ENCODE data around the gene ADAT3.

Gene ADAT3

DNA sequence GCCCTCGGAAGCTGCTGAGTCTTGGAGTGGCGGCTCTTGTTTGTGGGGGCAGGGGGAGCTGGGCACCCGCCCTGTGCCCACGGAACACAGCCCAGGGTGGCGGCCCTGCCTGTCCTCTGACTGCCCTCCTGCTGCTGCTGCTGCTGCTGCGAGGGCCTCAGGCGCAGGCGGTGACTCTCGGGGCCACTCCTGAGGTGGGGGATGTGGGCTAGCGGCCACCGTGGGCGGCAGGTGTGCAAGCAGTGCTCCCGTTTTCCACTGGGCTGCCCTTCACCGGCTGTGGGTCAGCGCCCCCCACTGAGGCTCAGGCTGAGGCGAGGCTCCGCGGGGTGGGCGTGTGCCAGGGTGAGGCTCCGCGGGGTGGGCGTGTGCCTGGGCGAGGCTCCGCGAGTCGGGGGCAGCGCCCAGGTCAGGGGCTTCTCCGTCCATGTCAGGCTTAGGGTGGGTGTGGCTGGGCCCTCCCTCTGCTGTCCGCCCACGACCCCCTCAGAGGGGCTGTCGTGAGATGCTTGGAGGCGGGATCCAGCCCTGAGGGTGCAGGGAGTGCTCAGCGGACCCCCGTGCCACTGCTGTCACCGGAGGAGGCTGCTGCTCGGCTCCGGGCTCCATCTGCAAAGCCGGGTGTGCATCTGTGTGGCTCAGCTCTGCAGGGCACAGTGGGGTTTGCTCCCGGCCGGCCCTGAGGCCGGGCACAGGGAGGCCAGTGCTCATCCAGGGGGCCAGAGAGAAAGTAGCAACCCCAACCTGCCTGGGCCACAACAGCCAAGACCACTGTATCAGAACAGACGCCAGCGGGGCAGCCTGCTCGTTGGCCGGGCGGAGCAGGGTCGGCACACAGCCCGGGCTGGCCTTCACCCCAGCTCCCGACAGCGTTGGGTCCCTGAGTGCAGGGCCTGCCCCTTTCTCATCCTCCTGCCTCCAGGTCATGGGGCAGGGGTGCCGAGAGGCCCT lies 50.2 kb downstream of the ADAT3 start:
- DNase-seq (ENCODE audit: low read depth in 2 of 3, low spot score in 2 of 3), result no peak

DNA sequence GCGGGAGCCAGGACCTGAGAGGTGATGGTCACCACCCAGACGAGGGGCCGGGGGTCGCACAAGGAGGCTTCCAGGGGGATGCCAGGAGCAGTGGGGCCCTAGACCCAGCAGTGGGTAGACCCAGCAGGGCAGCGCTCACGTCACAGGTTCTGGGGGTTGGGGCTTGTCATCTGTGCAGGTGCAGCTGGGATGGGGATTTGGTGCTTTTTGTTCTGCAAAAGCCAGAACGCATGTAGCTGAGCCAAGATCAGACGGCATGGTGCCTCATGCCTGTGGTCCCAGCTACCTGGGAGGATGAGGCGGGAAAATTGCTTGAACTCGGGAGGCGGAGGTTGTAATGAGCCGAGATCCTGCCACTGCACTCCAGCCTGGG lies 50.9 kb downstream of the ADAT3 start:
- no peak for DNase-seq (ENCODE audit: low read depth in 2 of 3, low spot score in 2 of 3)

DNA sequence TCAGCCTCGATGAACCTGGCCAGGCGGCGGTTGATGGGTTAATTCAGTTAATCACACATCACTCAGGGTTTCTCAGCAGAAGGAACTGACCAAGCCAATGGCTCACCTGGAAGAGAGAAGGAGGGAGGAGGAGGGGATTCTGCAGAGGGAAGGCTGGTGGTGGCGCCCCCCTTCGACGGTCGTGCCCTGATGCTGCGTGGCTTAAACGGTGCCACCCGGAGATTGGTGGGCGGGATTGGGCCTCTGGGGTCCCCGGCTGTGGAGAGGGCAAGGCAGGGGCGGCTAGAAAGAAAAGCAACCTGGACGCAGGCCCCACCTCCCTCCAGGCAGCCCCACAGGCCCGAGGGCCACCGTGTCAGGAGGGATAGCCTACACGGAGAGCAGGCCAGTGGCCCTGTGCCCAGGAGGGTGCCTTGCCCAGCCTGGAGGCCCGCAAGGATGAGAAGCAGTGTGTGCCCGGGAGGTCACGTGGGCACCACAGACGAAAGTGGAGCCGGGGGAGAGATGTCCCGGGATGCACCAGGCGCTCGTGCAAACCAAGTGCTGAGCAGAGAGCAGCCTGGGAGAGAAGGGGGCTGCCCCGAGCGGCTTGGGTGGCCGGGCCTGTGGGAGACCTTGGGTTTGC lies 51.8 kb downstream of the ADAT3 start:
- no peak for DNase-seq (ENCODE audit: low read depth in 2 of 3, low spot score in 2 of 3)

DNA sequence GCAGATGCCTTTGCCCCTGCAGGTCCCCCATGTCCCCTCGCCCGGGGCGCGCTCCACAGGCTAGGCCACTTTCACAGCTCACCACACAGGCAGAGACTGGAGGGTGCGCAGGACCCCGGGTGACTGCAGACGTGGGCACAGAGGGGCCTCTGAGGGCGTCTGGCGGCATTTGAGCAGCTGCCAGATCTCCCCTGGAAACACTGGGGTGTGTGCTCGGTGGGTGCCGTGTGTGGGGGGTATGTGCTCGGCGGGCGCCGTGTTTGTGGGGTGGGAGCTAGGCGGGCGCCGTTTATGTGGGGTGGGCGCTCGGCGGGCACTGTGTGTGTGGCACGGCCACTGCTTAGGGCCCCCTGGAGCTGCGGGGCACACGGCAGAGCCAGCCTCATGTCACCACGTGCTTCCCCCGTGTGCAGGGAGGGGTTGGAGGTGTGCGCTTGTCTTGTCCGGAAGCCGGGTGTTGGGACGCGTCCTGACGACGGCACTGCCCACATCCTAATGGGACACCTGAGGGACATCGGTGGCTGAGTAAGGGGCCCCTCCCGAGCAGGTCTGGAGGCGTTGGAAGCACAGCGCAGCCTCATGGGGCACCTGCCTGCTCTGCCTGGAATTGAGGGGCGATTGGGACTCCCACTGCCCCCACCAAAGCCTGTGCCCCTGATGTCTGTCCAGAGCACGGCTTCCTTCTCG lies 52.5 kb downstream of the ADAT3 start:
- DNase-seq (ENCODE audit: low read depth in 2 of 3, low spot score in 2 of 3), result no peak

DNA sequence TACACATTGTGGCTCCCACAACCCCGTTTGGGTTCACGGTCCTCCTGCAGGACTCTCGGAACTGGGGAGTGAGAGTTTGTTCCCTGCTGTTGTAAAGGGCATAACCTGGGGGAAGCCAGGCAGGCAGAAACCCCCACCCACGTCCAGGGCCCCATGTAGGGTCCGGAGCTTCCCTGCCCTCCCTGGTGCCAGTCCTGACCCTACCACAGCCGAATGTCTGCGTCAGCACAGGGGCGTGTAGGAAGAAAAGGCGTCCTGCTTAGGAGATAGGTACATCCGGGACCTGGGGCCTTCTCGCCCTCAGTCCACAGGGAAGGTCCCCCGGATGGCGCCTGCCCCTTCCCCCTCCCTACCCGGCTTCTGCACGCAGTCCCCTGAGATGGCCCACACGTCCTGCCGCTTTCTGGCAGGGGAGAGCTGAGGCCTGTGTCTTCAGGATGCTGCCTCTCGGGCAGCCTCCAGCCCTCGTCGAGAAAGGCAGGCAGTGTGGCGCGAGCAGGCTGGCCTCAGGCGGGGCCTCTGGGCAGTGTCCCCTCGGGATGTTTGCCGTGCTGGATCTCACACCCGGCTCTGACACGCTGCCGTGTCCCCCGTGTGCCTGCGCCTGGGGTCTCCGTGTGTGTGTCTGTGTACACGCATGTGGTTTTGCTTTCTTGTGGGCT lies 54.9 kb downstream of the ADAT3 start:
- no peak for DNase-seq (ENCODE audit: low read depth in 2 of 3, low spot score in 2 of 3)

DNA sequence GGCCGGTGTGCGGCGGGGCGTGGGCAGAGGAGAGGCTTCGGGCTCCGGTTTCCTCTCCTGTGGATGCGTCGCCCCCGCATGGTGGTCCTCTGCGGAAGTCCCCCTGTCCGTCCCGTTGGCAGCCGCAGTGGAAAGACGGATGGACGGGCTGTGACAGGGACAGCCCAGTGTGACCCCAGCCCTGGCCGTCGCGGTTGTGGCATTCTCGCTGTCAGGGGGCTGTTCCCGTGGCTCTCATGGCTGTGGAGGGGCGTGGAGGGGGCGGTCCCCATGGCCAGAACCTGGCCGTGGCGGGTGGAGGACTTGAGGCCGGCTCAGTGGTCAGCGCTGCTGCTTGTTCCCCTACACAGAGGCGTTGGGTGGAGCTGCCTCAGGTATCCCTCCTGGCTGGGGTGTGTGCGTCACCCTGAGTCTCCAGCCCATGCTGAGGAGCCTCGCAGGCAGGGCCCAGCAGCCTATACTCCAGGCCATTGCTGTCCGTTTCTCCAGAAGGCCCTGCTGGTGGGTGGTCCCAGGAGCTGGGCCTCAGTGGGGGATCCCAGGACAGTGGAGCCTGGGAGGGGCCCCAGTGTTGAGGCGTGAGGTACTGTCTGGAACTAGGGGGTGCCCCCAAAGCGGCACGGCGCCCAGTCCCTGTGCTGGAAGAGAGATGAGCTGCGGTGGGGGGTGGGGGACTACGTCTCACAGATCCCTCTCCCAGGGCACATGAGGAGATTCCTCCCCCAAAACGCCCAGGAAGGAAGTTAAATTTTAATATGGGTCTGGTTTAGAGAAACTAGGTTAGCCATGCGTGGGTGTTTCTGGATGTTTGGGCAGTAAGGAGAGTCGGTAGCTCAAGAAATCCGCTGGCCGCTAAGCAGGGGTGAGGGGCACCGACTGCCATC lies 56.0 kb downstream of the ADAT3 start:
- no peak for DNase-seq (ENCODE audit: low read depth in 2 of 3, low spot score in 2 of 3)

DNA sequence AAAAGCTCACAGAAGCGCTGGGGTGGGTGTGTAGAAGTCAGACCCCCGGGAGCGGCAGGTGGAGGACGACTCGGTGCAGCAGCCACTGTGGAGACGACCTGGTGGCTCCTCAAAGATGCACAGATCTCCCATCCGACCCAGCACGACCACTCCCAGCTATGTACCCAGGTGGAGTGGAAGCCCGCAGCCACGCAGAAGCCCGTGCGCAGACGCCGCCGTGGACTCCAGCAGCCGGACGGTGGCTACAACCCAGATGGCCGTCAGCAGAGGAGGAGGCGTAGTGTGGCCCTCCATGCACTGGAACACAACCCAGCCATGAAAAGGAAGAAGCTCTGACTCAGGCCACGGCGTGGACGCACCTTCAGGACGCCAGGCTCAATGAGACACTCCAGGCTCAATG lies 57.5 kb downstream of the ADAT3 start:
- no peak for DNase-seq (ENCODE audit: low read depth in 2 of 3, low spot score in 2 of 3)

Measured in activated CD8-positive, alpha-beta memory T cell treated with anti-CD3 and anti-CD28 coated beads for 48 hours (primary cell).